ENCODE results near the gene TMCC3.

The TMCC3 gene

DNA sequence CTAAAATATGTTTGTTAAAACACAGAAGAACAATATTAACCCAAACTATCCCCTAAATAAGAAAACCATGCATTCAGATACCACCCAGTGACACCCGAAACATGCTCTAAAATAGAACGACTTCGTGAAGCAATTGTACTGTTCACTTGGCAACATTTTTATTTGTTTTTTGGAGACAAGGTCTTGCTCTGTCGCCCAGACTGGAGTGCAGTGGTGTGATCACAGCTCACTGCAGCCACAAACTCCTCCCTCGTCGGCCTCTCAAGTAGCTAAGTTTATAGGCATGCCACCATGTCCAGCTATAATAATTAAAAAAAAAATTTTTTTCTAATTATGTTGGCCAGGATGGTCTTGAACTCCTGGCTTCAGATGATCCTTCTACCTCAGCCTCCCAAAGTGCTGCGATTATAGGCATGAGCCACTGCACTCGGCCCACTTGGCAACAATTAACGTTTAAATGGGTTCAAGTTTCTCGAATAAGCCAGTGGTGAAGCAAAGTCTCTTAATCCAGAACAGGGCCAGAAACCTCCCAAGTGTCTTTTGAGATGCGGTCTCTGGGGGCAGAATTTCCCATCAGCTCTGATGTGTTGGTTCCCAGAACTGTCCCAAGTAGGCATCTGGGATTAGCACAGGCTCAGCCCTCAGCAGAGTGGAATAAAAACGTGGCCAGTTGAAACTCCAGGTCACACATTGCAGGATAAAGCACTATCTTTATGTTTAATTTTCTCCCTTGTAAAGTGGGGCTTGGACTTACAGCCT, 74.5 kb downstream of the TMCC3 start:
- Histone ChIP-seq H3K4me1 (ENCODE audit: control insufficient read depth in 2 of 2, insufficient read depth in 2 of 2, low read length in 2 of 2) (peaks cover 3 to 7% of the 10 kb centered on the region in 2 donors), H3K4me3 (ENCODE audit: low read length in 2 of 2) (no peak overlapping the region), H3K9ac (ENCODE audit: low read depth in 1 of 2, low read length in 2 of 2) (no peak overlapping the region), H3K27me3 (ENCODE audit: control insufficient read depth in 2 of 2, insufficient read depth in 2 of 2, low read length in 2 of 2) (no peaks in the 10 kb centered on the region), H3K36me3 (ENCODE audit: control insufficient read depth in 2 of 2, insufficient read depth in 2 of 2, low read length in 2 of 2) (peaks cover 17 to 27% of the 10 kb centered on the region in 2 donors), H3K9me3 (ENCODE audit: control insufficient read depth in 2 of 2, low read length in 2 of 2) (no peaks in the 10 kb centered on the region), H3K27ac (ENCODE audit: low read depth in 2 of 2, low read length in 2 of 2) (no peak overlapping the region)

DNA sequence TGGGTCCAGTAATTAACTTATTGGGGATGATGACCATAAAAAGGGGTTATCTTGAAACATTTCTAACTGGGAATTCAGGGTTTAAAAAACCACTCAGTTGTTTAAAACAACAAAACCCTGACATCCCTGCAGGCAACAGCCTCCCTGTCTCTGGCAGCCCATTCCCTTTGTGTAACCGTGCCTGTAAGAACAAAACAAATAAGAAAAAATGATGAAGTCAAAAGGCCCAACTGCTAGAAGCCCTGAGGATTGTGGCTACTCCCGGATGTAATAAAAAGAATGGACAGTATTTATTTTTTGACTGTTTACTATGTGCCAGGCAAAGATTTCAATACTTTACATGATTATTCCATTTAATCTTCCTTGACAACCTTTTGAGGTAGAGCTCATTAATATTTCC, 75.3 kb downstream of the TMCC3 start:
- no peaks in the 10 kb centered on the region for H3K9me3 ChIP-seq (ENCODE audit: control insufficient read depth in 2 of 2, low read length in 2 of 2)
- no peak overlapping the region for H3K4me3 ChIP-seq (ENCODE audit: low read length in 2 of 2)
- H3K27me3 ChIP-seq (ENCODE audit: control insufficient read depth in 2 of 2, insufficient read depth in 2 of 2, low read length in 2 of 2): no peaks in the 10 kb centered on the region
- peaks cover 20 to 30% of the 10 kb centered on the region in 2 donors for H3K36me3 ChIP-seq (ENCODE audit: control insufficient read depth in 2 of 2, insufficient read depth in 2 of 2, low read length in 2 of 2)
- peaks cover 3 to 7% of the 10 kb centered on the region in 2 donors for H3K4me1 ChIP-seq (ENCODE audit: control insufficient read depth in 2 of 2, insufficient read depth in 2 of 2, low read length in 2 of 2)
- H3K27ac ChIP-seq (ENCODE audit: low read depth in 2 of 2, low read length in 2 of 2): no peak overlapping the region
- no peak overlapping the region for H3K9ac ChIP-seq (ENCODE audit: low read depth in 1 of 2, low read length in 2 of 2)

DNA sequence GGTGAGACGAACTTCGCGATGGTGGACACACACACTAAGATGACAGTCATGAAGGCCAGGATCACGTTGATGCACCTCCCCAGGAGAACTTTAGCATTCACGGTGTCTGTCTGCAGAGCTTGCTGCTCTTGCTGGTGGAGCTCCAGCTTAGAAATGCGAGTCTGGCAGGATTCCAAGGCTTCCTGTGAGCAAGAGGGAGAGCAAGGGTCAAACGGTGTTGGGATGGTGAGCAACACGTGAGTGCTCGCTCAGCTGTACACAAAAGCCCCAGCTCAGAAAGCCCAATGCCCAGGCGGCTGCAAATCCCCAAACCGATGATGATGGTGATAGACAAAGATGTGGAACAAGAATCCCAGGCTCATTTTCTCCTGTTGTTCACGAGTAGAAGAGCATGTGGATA, 78.8 kb downstream of the TMCC3 start:
- H3K9ac ChIP-seq (ENCODE audit: low read depth in 1 of 2, low read length in 2 of 2): no peak overlapping the region
- no peak overlapping the region for H3K4me3 ChIP-seq (ENCODE audit: low read length in 2 of 2)
- H3K36me3 ChIP-seq (ENCODE audit: control insufficient read depth in 2 of 2, insufficient read depth in 2 of 2, low read length in 2 of 2): peaks cover 17 to 29% of the 10 kb centered on the region in 2 donors
- peaks cover 3 to 7% of the 10 kb centered on the region in 2 donors for H3K4me1 ChIP-seq (ENCODE audit: control insufficient read depth in 2 of 2, insufficient read depth in 2 of 2, low read length in 2 of 2)
- H3K27me3 ChIP-seq (ENCODE audit: control insufficient read depth in 2 of 2, insufficient read depth in 2 of 2, low read length in 2 of 2): no peaks in the 10 kb centered on the region
- no peak overlapping the region for H3K27ac ChIP-seq (ENCODE audit: low read depth in 2 of 2, low read length in 2 of 2)
- H3K9me3 ChIP-seq (ENCODE audit: control insufficient read depth in 2 of 2, low read length in 2 of 2): no peaks in the 10 kb centered on the region

DNA sequence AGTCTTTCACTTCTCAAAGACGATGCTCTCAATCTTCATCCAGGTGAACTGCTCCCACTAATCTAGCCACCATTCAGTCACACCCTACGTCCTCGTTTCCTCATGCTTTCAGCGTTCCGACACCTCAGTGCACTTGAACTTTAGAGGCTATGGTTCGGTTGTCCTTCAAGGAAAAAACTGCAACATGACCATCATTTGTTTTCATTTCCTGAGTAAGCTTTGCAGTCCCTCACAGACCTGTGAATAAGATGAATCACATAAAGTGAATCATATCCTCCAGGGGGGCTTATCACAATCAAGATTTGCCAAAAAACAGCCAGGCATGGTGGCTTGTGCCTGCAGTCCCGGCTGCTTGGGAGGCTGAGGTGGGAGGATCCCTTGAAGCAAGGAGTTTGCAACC, 80.2 kb downstream of the TMCC3 start:
- no peaks in the 10 kb centered on the region for H3K9me3 ChIP-seq (ENCODE audit: control insufficient read depth in 2 of 2, low read length in 2 of 2)
- H3K4me3 ChIP-seq (ENCODE audit: low read length in 2 of 2): no peak overlapping the region
- no peak overlapping the region for H3K27ac ChIP-seq (ENCODE audit: low read depth in 2 of 2, low read length in 2 of 2)
- H3K27me3 ChIP-seq (ENCODE audit: control insufficient read depth in 2 of 2, insufficient read depth in 2 of 2, low read length in 2 of 2): no peaks in the 10 kb centered on the region
- H3K4me1 ChIP-seq (ENCODE audit: control insufficient read depth in 2 of 2, insufficient read depth in 2 of 2, low read length in 2 of 2): peaks cover 3 to 5% of the 10 kb centered on the region in 2 donors
- no peak overlapping the region for H3K9ac ChIP-seq (ENCODE audit: low read depth in 1 of 2, low read length in 2 of 2)
- H3K36me3 ChIP-seq (ENCODE audit: control insufficient read depth in 2 of 2, insufficient read depth in 2 of 2, low read length in 2 of 2): peaks cover 17 to 25% of the 10 kb centered on the region in 2 donors

DNA sequence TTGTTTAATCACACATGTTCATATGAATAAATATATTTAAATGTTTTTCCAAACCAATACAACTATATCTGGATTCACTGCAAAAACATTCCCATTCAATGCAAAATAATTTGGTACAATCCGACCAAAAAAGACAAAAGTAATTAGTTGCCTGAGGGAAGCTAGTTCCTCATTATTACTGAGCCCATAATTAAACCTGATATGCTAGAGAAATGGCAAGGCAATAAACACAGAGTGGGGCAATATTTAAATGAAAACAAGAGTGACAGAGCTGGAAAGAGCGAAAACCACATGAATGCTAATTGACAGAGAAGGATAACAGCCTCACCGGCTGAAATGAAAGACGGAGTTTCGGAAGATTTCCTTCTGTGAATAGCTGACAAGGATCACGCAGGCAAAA, 82.6 kb downstream of the TMCC3 start:
- no peak overlapping the region for H3K4me3 ChIP-seq (ENCODE audit: low read length in 2 of 2)
- H3K27ac ChIP-seq (ENCODE audit: low read depth in 2 of 2, low read length in 2 of 2): no peak overlapping the region

DNA sequence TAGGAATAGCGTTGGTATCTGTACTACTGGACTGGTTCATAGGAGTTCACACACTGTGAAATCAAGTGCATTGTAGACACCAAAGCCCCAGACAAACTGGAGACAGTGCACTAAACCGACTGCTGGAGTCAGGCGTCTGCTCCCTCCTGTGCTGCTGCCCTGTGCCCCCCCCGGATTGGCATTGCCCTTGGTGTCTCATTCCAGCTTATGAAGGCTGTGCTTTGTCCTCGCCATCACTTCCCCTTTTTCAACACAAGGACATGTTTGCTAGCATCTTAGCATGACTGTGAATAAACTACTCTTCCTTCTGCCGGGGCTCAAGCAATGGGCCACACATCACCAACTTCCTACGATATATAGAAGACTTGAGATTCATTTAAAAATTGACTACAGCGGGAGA, 84.0 kb downstream of the TMCC3 start:
- Histone ChIP-seq H3K9ac (ENCODE audit: low read depth in 1 of 2, low read length in 2 of 2) (no peak overlapping the region), H3K27me3 (ENCODE audit: control insufficient read depth in 2 of 2, insufficient read depth in 2 of 2, low read length in 2 of 2) (no peaks in the 10 kb centered on the region), H3K27ac (ENCODE audit: low read depth in 2 of 2, low read length in 2 of 2) (no peak overlapping the region), H3K36me3 (ENCODE audit: control insufficient read depth in 2 of 2, insufficient read depth in 2 of 2, low read length in 2 of 2) (peaks cover 14 to 18% of the 10 kb centered on the region in 2 donors), H3K4me1 (ENCODE audit: control insufficient read depth in 2 of 2, insufficient read depth in 2 of 2, low read length in 2 of 2) (peaks cover 4 to 5% of the 10 kb centered on the region in 2 donors), H3K4me3 (ENCODE audit: low read length in 2 of 2) (no peak overlapping the region), H3K9me3 (ENCODE audit: control insufficient read depth in 2 of 2, low read length in 2 of 2) (no peaks in the 10 kb centered on the region)

More for the DNA sequence above, 82.6 kb downstream of the TMCC3 start:
- Histone ChIP-seq H3K9me3 (ENCODE audit: control insufficient read depth in 2 of 2, low read length in 2 of 2) (no peaks in the 10 kb centered on the region), H3K36me3 (ENCODE audit: control insufficient read depth in 2 of 2, insufficient read depth in 2 of 2, low read length in 2 of 2) (peaks cover 16 to 18% of the 10 kb centered on the region in 2 donors), H3K4me1 (ENCODE audit: control insufficient read depth in 2 of 2, insufficient read depth in 2 of 2, low read length in 2 of 2) (peaks cover 4% of the 10 kb centered on the region in 2 donors), H3K9ac (ENCODE audit: low read depth in 1 of 2, low read length in 2 of 2) (no peak overlapping the region), H3K27me3 (ENCODE audit: control insufficient read depth in 2 of 2, insufficient read depth in 2 of 2, low read length in 2 of 2) (no peaks in the 10 kb centered on the region)

DNA sequence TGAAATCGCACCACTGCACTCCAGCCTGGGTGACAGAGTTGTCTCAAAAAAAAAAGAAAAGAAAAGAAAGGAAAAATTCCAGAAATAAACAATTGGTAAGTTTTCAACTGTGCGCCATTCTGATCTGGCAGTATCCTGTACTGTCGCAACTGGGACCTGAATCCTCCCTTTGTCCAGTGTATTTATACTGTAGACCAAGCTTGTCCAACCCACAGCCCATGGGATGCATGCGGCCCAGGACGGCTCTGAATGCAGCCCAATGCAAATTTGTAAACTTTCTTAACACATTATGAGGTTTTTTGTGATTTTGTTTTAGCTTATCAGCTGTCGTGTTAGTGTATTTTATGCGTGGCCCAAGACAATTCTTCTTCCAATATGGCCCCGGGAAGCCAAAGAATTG, 84.7 kb downstream of the TMCC3 start:
- no peaks in the 10 kb centered on the region for H3K27me3 ChIP-seq (ENCODE audit: control insufficient read depth in 2 of 2, insufficient read depth in 2 of 2, low read length in 2 of 2)
- no peak overlapping the region for H3K9ac ChIP-seq (ENCODE audit: low read depth in 1 of 2, low read length in 2 of 2)
- peaks cover 12 to 14% of the 10 kb centered on the region in 2 donors for H3K36me3 ChIP-seq (ENCODE audit: control insufficient read depth in 2 of 2, insufficient read depth in 2 of 2, low read length in 2 of 2)
- peaks cover 5 to 8% of the 10 kb centered on the region in 2 donors for H3K4me1 ChIP-seq (ENCODE audit: control insufficient read depth in 2 of 2, insufficient read depth in 2 of 2, low read length in 2 of 2)
- no peaks in the 10 kb centered on the region for H3K9me3 ChIP-seq (ENCODE audit: control insufficient read depth in 2 of 2, low read length in 2 of 2)
- no peak overlapping the region for H3K4me3 ChIP-seq (ENCODE audit: low read length in 2 of 2)
- H3K27ac ChIP-seq (ENCODE audit: low read depth in 2 of 2, low read length in 2 of 2): no peak overlapping the region

DNA sequence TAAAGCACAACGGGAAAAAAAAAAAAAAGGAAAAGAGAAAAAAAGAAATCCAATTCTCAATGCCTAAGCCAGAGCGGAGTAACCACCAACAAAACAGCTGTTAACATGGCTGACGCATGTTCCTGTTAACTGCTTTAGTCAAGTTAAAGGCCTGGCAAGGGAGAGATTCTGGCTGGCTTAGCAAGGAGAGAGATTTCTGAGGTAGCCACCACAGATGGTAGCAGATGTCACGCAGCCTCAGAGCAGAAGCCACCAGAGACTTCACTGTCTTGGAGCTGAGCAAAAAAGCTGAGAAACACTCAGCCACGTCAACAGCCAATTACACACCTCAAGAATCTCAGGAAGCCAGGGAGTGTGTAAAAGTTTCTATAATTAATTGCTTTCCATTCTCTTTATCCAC, 87.1 kb downstream of the TMCC3 start:
- Histone ChIP-seq H3K36me3 (ENCODE audit: control insufficient read depth in 2 of 2, insufficient read depth in 2 of 2, low read length in 2 of 2) (no peaks in the 10 kb centered on the region), H3K27me3 (ENCODE audit: control insufficient read depth in 2 of 2, insufficient read depth in 2 of 2, low read length in 2 of 2) (no peaks in the 10 kb centered on the region), H3K4me1 (ENCODE audit: control insufficient read depth in 2 of 2, insufficient read depth in 2 of 2, low read length in 2 of 2) (peaks cover 18 to 28% of the 10 kb centered on the region in 2 donors), H3K9ac (ENCODE audit: low read depth in 1 of 2, low read length in 2 of 2) (no peak overlapping the region), H3K27ac (ENCODE audit: low read depth in 2 of 2, low read length in 2 of 2) (no peak overlapping the region), H3K9me3 (ENCODE audit: control insufficient read depth in 2 of 2, low read length in 2 of 2) (no peaks in the 10 kb centered on the region), H3K4me3 (ENCODE audit: low read length in 2 of 2) (no peak overlapping the region)

DNA sequence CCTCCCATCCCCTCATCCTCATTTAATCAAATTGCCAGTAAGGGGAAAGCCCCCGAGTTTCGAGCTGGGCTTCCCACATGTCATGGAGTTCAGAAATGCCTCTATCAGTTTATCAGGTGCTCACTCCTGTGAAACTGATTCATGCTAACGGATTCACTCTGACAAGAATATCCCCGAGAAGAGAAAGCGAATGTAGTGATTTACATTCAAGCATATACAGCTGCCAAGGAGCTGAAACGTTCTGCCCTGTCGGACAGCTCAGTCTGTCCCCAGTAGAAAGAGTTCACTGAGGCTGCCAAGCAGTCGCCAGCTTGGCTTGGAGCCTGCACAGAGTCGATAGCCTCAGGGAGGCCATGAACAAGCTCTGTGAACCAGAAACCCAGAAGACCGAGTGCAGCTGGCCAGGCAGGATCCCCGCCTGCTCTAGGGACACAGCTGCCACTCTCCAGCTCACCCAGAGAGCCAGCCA, 88.4 kb downstream of the TMCC3 start:
- H3K27ac ChIP-seq (ENCODE audit: low read depth in 2 of 2, low read length in 2 of 2): peak overlapping the region in 1 of 2 donors; percentile 38

DNA sequence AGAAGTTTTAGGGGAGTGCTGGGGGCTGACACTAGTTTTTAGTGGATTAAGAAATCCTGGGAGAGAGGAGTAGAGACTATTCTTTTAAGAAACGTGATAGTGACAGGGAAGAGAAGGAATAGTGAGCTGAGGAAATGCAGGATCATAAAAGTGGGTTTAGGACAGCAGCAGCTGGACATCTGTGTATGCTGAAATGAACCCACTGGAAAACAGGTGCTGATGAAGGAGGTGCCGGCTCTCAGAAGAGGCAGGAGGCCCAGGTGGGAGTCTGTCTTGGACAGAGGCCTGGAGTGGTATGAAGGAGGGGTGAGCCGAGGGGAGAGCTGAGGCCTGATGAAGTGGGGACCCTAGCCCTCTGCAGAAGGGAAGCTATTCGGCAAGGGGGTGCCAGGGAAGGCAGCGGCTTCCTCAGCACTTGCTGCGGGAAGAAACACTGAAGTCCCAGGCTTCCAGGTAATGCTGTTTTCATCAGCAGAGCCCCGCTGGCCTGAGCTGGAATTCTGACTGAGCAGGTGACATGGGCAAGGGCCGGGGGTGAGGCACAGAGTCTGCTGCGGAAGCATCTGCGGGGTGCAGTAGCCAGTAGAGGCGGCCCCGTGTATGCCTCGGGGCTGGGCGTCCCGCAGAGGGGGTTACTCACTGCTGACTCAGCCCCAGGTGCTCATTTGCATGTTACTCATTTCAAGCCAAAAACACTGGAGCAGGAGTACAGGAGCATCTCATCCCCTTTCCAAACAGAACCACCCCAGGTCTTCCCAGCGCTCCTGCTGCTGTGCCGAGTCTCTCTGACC, 89.7 kb downstream of the TMCC3 start:
- Histone ChIP-seq H3K4me3 (ENCODE audit: low read length in 2 of 2) (no peak overlapping the region), H3K27me3 (ENCODE audit: control insufficient read depth in 2 of 2, insufficient read depth in 2 of 2, low read length in 2 of 2) (no peaks in the 10 kb centered on the region), H3K9ac (ENCODE audit: low read depth in 1 of 2, low read length in 2 of 2) (peak overlapping the region in 1 of 2 donors; percentile 36), H3K36me3 (ENCODE audit: control insufficient read depth in 2 of 2, insufficient read depth in 2 of 2, low read length in 2 of 2) (no peaks in the 10 kb centered on the region), H3K4me1 (ENCODE audit: control insufficient read depth in 2 of 2, insufficient read depth in 2 of 2, low read length in 2 of 2) (peaks cover 22 to 34% of the 10 kb centered on the region in 2 donors), H3K9me3 (ENCODE audit: control insufficient read depth in 2 of 2, low read length in 2 of 2) (no peaks in the 10 kb centered on the region), H3K27ac (ENCODE audit: low read depth in 2 of 2, low read length in 2 of 2) (peak overlapping the region; percentile 33 to 43)

More for the DNA sequence above, 88.4 kb downstream of the TMCC3 start:
- H3K4me1 ChIP-seq (ENCODE audit: control insufficient read depth in 2 of 2, insufficient read depth in 2 of 2, low read length in 2 of 2): peaks cover 20 to 34% of the 10 kb centered on the region in 2 donors
- H3K36me3 ChIP-seq (ENCODE audit: control insufficient read depth in 2 of 2, insufficient read depth in 2 of 2, low read length in 2 of 2): no peaks in the 10 kb centered on the region
- H3K27me3 ChIP-seq (ENCODE audit: control insufficient read depth in 2 of 2, insufficient read depth in 2 of 2, low read length in 2 of 2): no peaks in the 10 kb centered on the region
- H3K9ac ChIP-seq (ENCODE audit: low read depth in 1 of 2, low read length in 2 of 2): peak overlapping the region in 1 of 2 donors; percentile 20
- peak overlapping the region in 1 of 2 donors; percentile 38 for H3K4me3 ChIP-seq (ENCODE audit: low read length in 2 of 2)
- no peaks in the 10 kb centered on the region for H3K9me3 ChIP-seq (ENCODE audit: control insufficient read depth in 2 of 2, low read length in 2 of 2)
